H1 (cell line): ENCODE measurements around the gene QDPR.

Experiments
- EP300 ChIP-seq, 2 experiments: IDR thresholded peaks; 1 replicate in 1 of 2; 2 replicates in 1 of 2; pipeline ENCODE4 v1.6.1; 2011 to 2012; ENCODE audit warnings: low read depth in 2 of 2, low read length in 2 of 2, mild to moderate bottlenecking in 2 of 2, borderline replicate concordance in 1 of 2, inconsistent platforms in 1 of 2, moderate library complexity in 1 of 2
- KDM5A ChIP-seq: fragments of 200-600 bp; IDR thresholded peaks from 2 replicates; pipeline ENCODE4 v1.7.1; 2012; ENCODE audit warnings: mild to moderate bottlenecking, low read length, inconsistent platforms, mixed read lengths
- MAFK ChIP-seq: IDR thresholded peaks from 2 replicates; pipeline ENCODE4 v1.6.1; 2012; ENCODE audit warnings: low read depth, mild to moderate bottlenecking, improper control_type of control experiment, low read length
- POU5F1 ChIP-seq: IDR thresholded peaks from 2 replicates; pipeline ENCODE4 v1.6.1; 2011; ENCODE audit warnings: low read depth, mild to moderate bottlenecking, low read length, moderate library complexity
- RFX5 ChIP-seq: IDR thresholded peaks from 2 replicates; pipeline ENCODE4 v1.6.1; 2011; ENCODE audit warnings: low read depth, low read length, improper control_type of control experiment, borderline replicate concordance
- SIX5 ChIP-seq: IDR thresholded peaks from 2 replicates; pipeline ENCODE4 v1.6.1; 2011; ENCODE audit warnings: mild to moderate bottlenecking, low read depth, low read length
- SP2 ChIP-seq: IDR thresholded peaks from 2 replicates; pipeline ENCODE4 v1.6.1; 2012; ENCODE audit warnings: mild to moderate bottlenecking, low read length, inconsistent platforms
- SRF ChIP-seq: IDR thresholded peaks from 2 replicates; pipeline ENCODE4 v1.6.1; 2011; ENCODE audit warnings: mild to moderate bottlenecking, low read depth, low read length, moderate library complexity
- TF ChIP-seq, protein P1 (sequence below), 3 experiments: IDR thresholded peaks; 1 replicate in 2 of 3; 2 replicates in 1 of 3; pipeline versions ENCODE4 v1.5.1 to v1.6.1; 2011; ENCODE audit warnings: low read length in 3 of 3, mild to moderate bottlenecking in 3 of 3, inconsistent platforms in 2 of 3, low read depth in 1 of 3, moderate library complexity in 1 of 3; ENCODE audit not compliant: insufficient read depth in 1 of 3; ENCODE audit errors: control extremely low read depth in 1 of 3
- TF ChIP-seq, protein P2 (sequence below): IDR thresholded peaks from 2 replicates; pipeline ENCODE4 v1.6.1; 2011; ENCODE audit warnings: low read length, improper control_type of control experiment

DNA sequence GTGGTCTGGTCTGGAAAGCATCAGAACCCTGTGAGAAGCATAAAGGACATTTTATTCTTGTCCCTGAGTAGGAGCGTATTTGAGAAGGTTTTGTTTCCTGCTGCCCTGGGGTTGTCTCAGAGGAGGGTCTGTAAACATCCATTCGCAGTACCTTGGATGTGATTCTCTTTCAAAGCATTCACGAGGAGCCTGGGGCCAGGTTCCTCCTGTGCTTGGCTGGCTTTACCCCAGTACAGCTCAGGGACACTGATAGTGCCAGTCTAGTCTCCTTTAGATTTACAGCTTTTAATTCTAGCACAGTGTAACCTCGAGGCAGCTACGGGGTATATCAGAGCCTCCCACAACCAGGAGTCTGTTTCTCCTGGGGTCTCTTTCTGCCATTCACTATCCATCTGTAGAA, 5.8 kb upstream of the QDPR start:
- TF ChIP-seq, protein P1, sequence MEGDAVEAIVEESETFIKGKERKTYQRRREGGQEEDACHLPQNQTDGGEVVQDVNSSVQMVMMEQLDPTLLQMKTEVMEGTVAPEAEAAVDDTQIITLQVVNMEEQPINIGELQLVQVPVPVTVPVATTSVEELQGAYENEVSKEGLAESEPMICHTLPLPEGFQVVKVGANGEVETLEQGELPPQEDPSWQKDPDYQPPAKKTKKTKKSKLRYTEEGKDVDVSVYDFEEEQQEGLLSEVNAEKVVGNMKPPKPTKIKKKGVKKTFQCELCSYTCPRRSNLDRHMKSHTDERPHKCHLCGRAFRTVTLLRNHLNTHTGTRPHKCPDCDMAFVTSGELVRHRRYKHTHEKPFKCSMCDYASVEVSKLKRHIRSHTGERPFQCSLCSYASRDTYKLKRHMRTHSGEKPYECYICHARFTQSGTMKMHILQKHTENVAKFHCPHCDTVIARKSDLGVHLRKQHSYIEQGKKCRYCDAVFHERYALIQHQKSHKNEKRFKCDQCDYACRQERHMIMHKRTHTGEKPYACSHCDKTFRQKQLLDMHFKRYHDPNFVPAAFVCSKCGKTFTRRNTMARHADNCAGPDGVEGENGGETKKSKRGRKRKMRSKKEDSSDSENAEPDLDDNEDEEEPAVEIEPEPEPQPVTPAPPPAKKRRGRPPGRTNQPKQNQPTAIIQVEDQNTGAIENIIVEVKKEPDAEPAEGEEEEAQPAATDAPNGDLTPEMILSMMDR (IDR thresholded peaks at IDR 0.05; ENCODE audit: control extremely low read depth in 1 of 3, insufficient read depth in 1 of 3, low read depth in 1 of 3, low read length in 3 of 3), result no peak
- TF ChIP-seq SRF (no peak), MAFK (no peak), EP300 (IDR thresholded peaks at IDR 0.05; ENCODE audit: borderline replicate concordance in 1 of 2, low read depth in 2 of 2, low read length in 2 of 2) (no peak), POU5F1 (no peak), SP2 (no peak), RFX5 (no peak), SIX5 (no peak), KDM5A (no peak)
- TF ChIP-seq, protein P2, sequence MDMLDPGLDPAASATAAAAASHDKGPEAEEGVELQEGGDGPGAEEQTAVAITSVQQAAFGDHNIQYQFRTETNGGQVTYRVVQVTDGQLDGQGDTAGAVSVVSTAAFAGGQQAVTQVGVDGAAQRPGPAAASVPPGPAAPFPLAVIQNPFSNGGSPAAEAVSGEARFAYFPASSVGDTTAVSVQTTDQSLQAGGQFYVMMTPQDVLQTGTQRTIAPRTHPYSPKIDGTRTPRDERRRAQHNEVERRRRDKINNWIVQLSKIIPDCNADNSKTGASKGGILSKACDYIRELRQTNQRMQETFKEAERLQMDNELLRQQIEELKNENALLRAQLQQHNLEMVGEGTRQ, result no peak
